SK-N-SH treated with all-trans-retinoic acid at 6 μM for 48 hours (cell line): Measurements from ENCODE around the gene GPC6.

Experiments
- ATAC-seq: fragments of 200-7000 bp; cut with Tn5 transposase; 3 replicates; pipeline ENCODE4 v1.9.1; 2020; ENCODE audit warnings: mild to moderate bottlenecking, moderate library complexity
- BACH2 ChIP-seq: fragments of 250-450 bp; sonication (Bioruptor Pico); IDR thresholded peaks from 2 replicates; pipeline ENCODE4 v1.9.0; 2021; ENCODE audit warnings: mild to moderate bottlenecking, borderline replicate concordance
- CREB5 ChIP-seq: fragments of 250-450 bp; sonication (Bioruptor Pico); IDR thresholded peaks from 2 replicates; pipeline ENCODE4 v1.5.1; 2020; ENCODE audit warnings: low read depth, mild to moderate bottlenecking, moderate library complexity
- CSDC2 ChIP-seq: fragments of 250-450 bp; sonication (Bioruptor Pico); IDR thresholded peaks from 2 replicates; pipeline ENCODE4 v1.5.0; 2020; ENCODE audit warnings: mild to moderate bottlenecking, moderate library complexity
- CSRNP3 ChIP-seq: fragments of 250-450 bp; sonication (Bioruptor Pico); IDR thresholded peaks from 2 replicates; pipeline ENCODE4 v1.5.1; 2021; ENCODE audit warnings: mild to moderate bottlenecking, moderate library complexity
- ESRRG ChIP-seq: fragments of 250-450 bp; sonication (Bioruptor Pico); IDR thresholded peaks from 2 replicates; pipeline ENCODE4 v1.6.1; 2021; ENCODE audit warnings: mild to moderate bottlenecking
- GLIS3 ChIP-seq: fragments of 250-450 bp; sonication (Bioruptor Pico); IDR thresholded peaks from 2 replicates; pipeline ENCODE4 v1.5.0; 2020; ENCODE audit warnings: mild to moderate bottlenecking, moderate library complexity
- ISL1 ChIP-seq: fragments of 250-450 bp; sonication (Bioruptor Pico); IDR thresholded peaks from 2 replicates; pipeline ENCODE4 v2.1.2; 2022; ENCODE audit warnings: mild to moderate bottlenecking, moderate library complexity
- OSR1 ChIP-seq: fragments of 250-450 bp; sonication (Bioruptor Pico); IDR thresholded peaks from 2 replicates; pipeline ENCODE4 v1.8.0; 2022; ENCODE audit warnings: moderate library complexity, mild to moderate bottlenecking, inconsistent platforms
- POU6F1 ChIP-seq: fragments of 250-450 bp; sonication (Bioruptor Pico); IDR thresholded peaks from 2 replicates; pipeline ENCODE4 v1.8.0; 2021; ENCODE audit warnings: low read depth, mild to moderate bottlenecking, moderate library complexity, borderline replicate concordance
- SNAI2 ChIP-seq: fragments of 250-450 bp; sonication (Bioruptor Pico); IDR thresholded peaks from 2 replicates; pipeline ENCODE4 v1.5.0; 2020; ENCODE audit warnings: mild to moderate bottlenecking, moderate library complexity
- TCF4 ChIP-seq: fragments of 250-450 bp; sonication (Bioruptor Pico); IDR thresholded peaks from 2 replicates; pipeline ENCODE4 v1.8.0; 2021; ENCODE audit warnings: mild to moderate bottlenecking, moderate library complexity, borderline replicate concordance
- TOX ChIP-seq: fragments of 250-450 bp; sonication (Bioruptor Pico); IDR thresholded peaks from 2 replicates; pipeline ENCODE4 v1.8.0; 2021; ENCODE audit warnings: mild to moderate bottlenecking, moderate library complexity, borderline replicate concordance
- ZC3H10 ChIP-seq: fragments of 250-450 bp; sonication (Bioruptor Pico); IDR thresholded peaks from 2 replicates; pipeline ENCODE4 v1.5.1; 2021; ENCODE audit warnings: mild to moderate bottlenecking, moderate library complexity
- ZFP3 ChIP-seq: fragments of 250-450 bp; sonication (Bioruptor Pico); IDR thresholded peaks from 2 replicates; pipeline ENCODE4 v1.5.0; 2020; ENCODE audit warnings: mild to moderate bottlenecking, moderate library complexity
- ZFP30 ChIP-seq: fragments of 450-650 bp; formaldehyde crosslinking; IDR thresholded peaks from 2 replicates; pipeline ENCODE4 v1.5.0; 2022; ENCODE audit warnings: mild to moderate bottlenecking, moderate library complexity
- ZNF565 ChIP-seq: fragments of 450-650 bp; formaldehyde crosslinking; conservative IDR thresholded peaks from 2 replicates; pipeline ENCODE4 v1.5.0; 2020; ENCODE audit warnings: low read depth, mild to moderate bottlenecking, moderate library complexity
- ZNF8 ChIP-seq: fragments of 450-650 bp; formaldehyde crosslinking; IDR thresholded peaks from 2 replicates; pipeline ENCODE4 v1.5.0; 2020; ENCODE audit warnings: mild to moderate bottlenecking, moderate library complexity
- TF ChIP-seq, protein P1 (sequence below): fragments of 250-450 bp; sonication (Bioruptor Pico); IDR thresholded peaks from 2 replicates; pipeline ENCODE4 v1.5.0; 2020; ENCODE audit warnings: mild to moderate bottlenecking, moderate library complexity
- TF ChIP-seq, protein P2 (sequence below): fragments of 250-450 bp; sonication (Bioruptor Pico); IDR thresholded peaks from 2 replicates; pipeline ENCODE4 v1.8.0; 2020; ENCODE audit warnings: mild to moderate bottlenecking, moderate library complexity, borderline replicate concordance

GPC6 gene

GRCh38 chr13:94087100-94087499 is 860.5 kb downstream of the GPC6 start:
- TF ChIP-seq ZNF8 (CRISPR knock-in tag) (no peak), ZFP30 (no peak), SNAI2 (no peak), CREB5 (CRISPR knock-in tag) (no peak), BACH2 (CRISPR knock-in tag) (no peak), GLIS3 (CRISPR knock-in tag) (no peak), ZNF565 (no peak), ISL1 (CRISPR knock-in tag) (no peak), OSR1 (CRISPR knock-in tag) (no peak), ZFP3 (CRISPR knock-in tag) (no peak), TOX (CRISPR knock-in tag) (no peak), TCF4 (CRISPR knock-in tag) (no peak), ESRRG (CRISPR knock-in tag) (no peak), ZC3H10 (CRISPR knock-in tag) (no peak), CSDC2 (no peak)
- TF ChIP-seq, protein P1, sequence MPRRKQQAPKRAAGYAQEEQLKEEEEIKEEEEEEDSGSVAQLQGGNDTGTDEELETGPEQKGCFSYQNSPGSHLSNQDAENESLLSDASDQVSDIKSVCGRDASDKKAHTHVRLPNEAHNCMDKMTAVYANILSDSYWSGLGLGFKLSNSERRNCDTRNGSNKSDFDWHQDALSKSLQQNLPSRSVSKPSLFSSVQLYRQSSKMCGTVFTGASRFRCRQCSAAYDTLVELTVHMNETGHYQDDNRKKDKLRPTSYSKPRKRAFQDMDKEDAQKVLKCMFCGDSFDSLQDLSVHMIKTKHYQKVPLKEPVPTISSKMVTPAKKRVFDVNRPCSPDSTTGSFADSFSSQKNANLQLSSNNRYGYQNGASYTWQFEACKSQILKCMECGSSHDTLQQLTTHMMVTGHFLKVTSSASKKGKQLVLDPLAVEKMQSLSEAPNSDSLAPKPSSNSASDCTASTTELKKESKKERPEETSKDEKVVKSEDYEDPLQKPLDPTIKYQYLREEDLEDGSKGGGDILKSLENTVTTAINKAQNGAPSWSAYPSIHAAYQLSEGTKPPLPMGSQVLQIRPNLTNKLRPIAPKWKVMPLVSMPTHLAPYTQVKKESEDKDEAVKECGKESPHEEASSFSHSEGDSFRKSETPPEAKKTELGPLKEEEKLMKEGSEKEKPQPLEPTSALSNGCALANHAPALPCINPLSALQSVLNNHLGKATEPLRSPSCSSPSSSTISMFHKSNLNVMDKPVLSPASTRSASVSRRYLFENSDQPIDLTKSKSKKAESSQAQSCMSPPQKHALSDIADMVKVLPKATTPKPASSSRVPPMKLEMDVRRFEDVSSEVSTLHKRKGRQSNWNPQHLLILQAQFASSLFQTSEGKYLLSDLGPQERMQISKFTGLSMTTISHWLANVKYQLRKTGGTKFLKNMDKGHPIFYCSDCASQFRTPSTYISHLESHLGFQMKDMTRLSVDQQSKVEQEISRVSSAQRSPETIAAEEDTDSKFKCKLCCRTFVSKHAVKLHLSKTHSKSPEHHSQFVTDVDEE: no peak
- TF ChIP-seq, protein P2, sequence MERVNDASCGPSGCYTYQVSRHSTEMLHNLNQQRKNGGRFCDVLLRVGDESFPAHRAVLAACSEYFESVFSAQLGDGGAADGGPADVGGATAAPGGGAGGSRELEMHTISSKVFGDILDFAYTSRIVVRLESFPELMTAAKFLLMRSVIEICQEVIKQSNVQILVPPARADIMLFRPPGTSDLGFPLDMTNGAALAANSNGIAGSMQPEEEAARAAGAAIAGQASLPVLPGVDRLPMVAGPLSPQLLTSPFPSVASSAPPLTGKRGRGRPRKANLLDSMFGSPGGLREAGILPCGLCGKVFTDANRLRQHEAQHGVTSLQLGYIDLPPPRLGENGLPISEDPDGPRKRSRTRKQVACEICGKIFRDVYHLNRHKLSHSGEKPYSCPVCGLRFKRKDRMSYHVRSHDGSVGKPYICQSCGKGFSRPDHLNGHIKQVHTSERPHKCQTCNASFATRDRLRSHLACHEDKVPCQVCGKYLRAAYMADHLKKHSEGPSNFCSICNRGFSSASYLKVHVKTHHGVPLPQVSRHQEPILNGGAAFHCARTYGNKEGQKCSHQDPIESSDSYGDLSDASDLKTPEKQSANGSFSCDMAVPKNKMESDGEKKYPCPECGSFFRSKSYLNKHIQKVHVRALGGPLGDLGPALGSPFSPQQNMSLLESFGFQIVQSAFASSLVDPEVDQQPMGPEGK (CRISPR knock-in tag): no peak
- no peak for ATAC-seq

GRCh38 chr13:94088742-94089141 is 862.1 kb downstream of the GPC6 start:
- TF ChIP-seq CSRNP3 (CRISPR knock-in tag): 0 out of 2 replicates have a peak, but pooled peaks have one; percentile 17
- TF ChIP-seq TCF4 (CRISPR knock-in tag): peak; percentile 80; the same call in 1 of the 2 replicates
- no peak for TF ChIP-seq OSR1 (CRISPR knock-in tag)
- TF ChIP-seq ISL1 (CRISPR knock-in tag): peak; percentile 24; the same call in 1 of the 2 replicates
- TF ChIP-seq, protein P1: peak; percentile 70; the same call in 1 of the 2 replicates
- TF ChIP-seq CSDC2: no peak
- TF ChIP-seq GLIS3 (CRISPR knock-in tag): no peak
- TF ChIP-seq ZC3H10 (CRISPR knock-in tag): no peak
- no peak for TF ChIP-seq POU6F1
- TF ChIP-seq ZNF565: no peak
- no peak for ATAC-seq
